Measurements from ENCODE around the gene ZBTB46. TPM values are rescaled to one million over a fixed set of nuclear protein-coding genes. Genes with fewer than 3 reads are reported as not detected.

The ZBTB46 gene
- total and polyA plus RNA-seq, 10 of the 15 experiments (the other 5 are each of a cell fraction or from before 2014, with no cell fraction given) = 0.15 to 0.92 (median 0.34) TPM

GRCh38 chr20:63707558-63708300, 123.3 kb downstream of the ZBTB46 start, which contains the start of the genes ARFRP1 and ZGPAT (continued):
- TF ChIP-seq RELB (IDR thresholded peaks at IDR 0.05; ENCODE audit: low read depth) (no peak), SUPT20H (IDR thresholded peaks at IDR 0.05; ENCODE audit: borderline replicate concordance, control insufficient read depth, low read depth, low read length) (no peak), IRF5 (IDR thresholded peaks at IDR 0.05; ENCODE audit: borderline replicate concordance) (no peak), TCF12 (IDR thresholded peaks at IDR 0.05; ENCODE audit: low read depth, low read length) (peak; percentile 76; the same call in 1 of the 2 replicates), USF1 (IDR thresholded peaks at IDR 0.05; ENCODE audit: borderline replicate concordance, extremely low read length, insufficient read depth, low read depth, low read length) (no peak), NRF1 (conservative IDR thresholded peaks at IDR 0.05; ENCODE audit: low read depth, low read length) (no peak), CTCF (IDR thresholded peaks at IDR 0.05 in 2 of 3, conservative IDR thresholded peaks at IDR 0.05 in 1 of 3; ENCODE audit: control insufficient read depth in 2 of 3, extremely low read depth in 1 of 3, insufficient read depth in 1 of 3, low read depth in 3 of 3, low read length in 3 of 3) (peak in 1 of 3 experiments; percentile 2; a peak in 1 of 6 replicates), SRF (IDR thresholded peaks at IDR 0.05; ENCODE audit: low read depth in 2 of 2, low read length in 2 of 2) (peak in 1 of 2 experiments; percentile 25; a peak in 1 of 4 replicates), BCL3 (IDR thresholded peaks at IDR 0.05; ENCODE audit: borderline replicate concordance, insufficient read depth, low read depth, low read length, poor library complexity, severe bottlenecking) (no peak), PRDM15 (CRISPR knock-in tag; IDR thresholded peaks at IDR 0.05) (no peak), ZBTB4 (CRISPR knock-in tag; IDR thresholded peaks at IDR 0.05) (no peak)

All from GM12878 (cell line).